ENCODE measurements around the gene PTPRO. TPM values are rescaled to one million over a fixed set of nuclear protein-coding genes. Genes with fewer than 3 reads are reported as not detected.

PTPRO gene
- total RNA-seq, 4 donors from 2014 or later = 0.10 to 1.1 (median 0.32) TPM

- intact Hi-C loops (cut with DNase I) = no loop called here
- Histone ChIP-seq H3K9me3 (no peaks in the 10 kb centered on the region), H3K27me3 (no peaks in the 10 kb centered on the region), H3K27ac (no peak overlapping the region), H3K36me3 (no peaks in the 10 kb centered on the region), H3K4me1 (no peaks in the 10 kb centered on the region), H3K4me3 (replicated peaks in 1 of 3) (no peak overlapping the region)
- WGBS, 2 donors = 90 to 97% methylated on average over 3 of the region's 3 CpGs
- no peak for DNase-seq
- TF ChIP-seq POLR2A (IDR thresholded peaks at IDR 0.05) = no peak
- TF ChIP-seq CTCF (IDR thresholded peaks at IDR 0.05) = no peak
Measured at GRCh38 chr12:15417691-15418090, 95.4 kb downstream of the PTPRO start.

GRCh38 chr12:15423629-15424028 is 101.3 kb downstream of the PTPRO start:
- Histone ChIP-seq H3K27me3 (no peaks in the 10 kb centered on the region), H3K4me1 (no peaks in the 10 kb centered on the region), H3K4me3 (replicated peaks in 1 of 3) (no peak overlapping the region), H3K36me3 (no peaks in the 10 kb centered on the region), H3K9me3 (no peaks in the 10 kb centered on the region), H3K27ac (no peak overlapping the region)
- no peak for TF ChIP-seq POLR2A (IDR thresholded peaks at IDR 0.05)
- TF ChIP-seq CTCF (IDR thresholded peaks at IDR 0.05) = no peak
- 64 to 66% methylated on average over 2 of the region's 2 CpGs for WGBS, 2 donors
- intact Hi-C loops (cut with DNase I) = no loop called here
- no peak for DNase-seq

GRCh38 chr12:15427913-15428312 is 105.6 kb downstream of the PTPRO start:
- Histone ChIP-seq H3K27ac (no peak overlapping the region), H3K36me3 (no peaks in the 10 kb centered on the region), H3K9me3 (no peaks in the 10 kb centered on the region), H3K27me3 (no peaks in the 10 kb centered on the region), H3K4me1 (no peaks in the 10 kb centered on the region), H3K4me3 (replicated peaks in 1 of 3) (no peak overlapping the region)
- intact Hi-C loops (cut with DNase I) = no loop called here
- no peak for DNase-seq
- WGBS, 2 donors = 74 to 80% methylated on average over 2 of the region's 2 CpGs
- no peak for TF ChIP-seq POLR2A (IDR thresholded peaks at IDR 0.05)
- no peak for TF ChIP-seq CTCF (IDR thresholded peaks at IDR 0.05)

GRCh38 chr12:15428632-15429031 is 106.3 kb downstream of the PTPRO start:
- 56 to 59% methylated on average over 2 of the region's 2 CpGs for WGBS, 2 donors
- TF ChIP-seq POLR2A (IDR thresholded peaks at IDR 0.05) = no peak
- TF ChIP-seq CTCF (IDR thresholded peaks at IDR 0.05) = no peak

GRCh38 chr12:15429262-15429661 is 107.0 kb downstream of the PTPRO start:
- Histone ChIP-seq H3K4me1 (no peaks in the 10 kb centered on the region), H3K9me3 (no peaks in the 10 kb centered on the region), H3K27me3 (no peaks in the 10 kb centered on the region), H3K27ac (no peak overlapping the region), H3K4me3 (replicated peaks in 1 of 3) (no peak overlapping the region), H3K36me3 (no peaks in the 10 kb centered on the region)
- 88 to 93% methylated on average over 1 of the region's 1 CpG for WGBS, 2 donors
- intact Hi-C loops (cut with DNase I) = no loop called here
- TF ChIP-seq POLR2A (IDR thresholded peaks at IDR 0.05) (no peak), CTCF (IDR thresholded peaks at IDR 0.05) (no peak)
- no peak for DNase-seq

More at GRCh38 chr12:15428632-15429031, 106.3 kb downstream of the PTPRO start:
- Histone ChIP-seq H3K4me3 (replicated peaks in 1 of 3) (no peak overlapping the region), H3K27ac (no peak overlapping the region), H3K9me3 (no peaks in the 10 kb centered on the region), H3K4me1 (no peaks in the 10 kb centered on the region), H3K27me3 (no peaks in the 10 kb centered on the region), H3K36me3 (no peaks in the 10 kb centered on the region)
- DNase-seq = no peak
- intact Hi-C loops (cut with DNase I) = no loop called here
